ENCODE measurements around the gene NKIRAS1. TPM values are rescaled to one million over a fixed set of nuclear protein-coding genes. Genes with fewer than 3 reads are reported as not detected.

NKIRAS1 gene
- total RNA-seq: 11.1 TPM
- long read RNA-seq, transcript NKIRAS1-206 (5 exons, 2,014 nt): major isoform, 14 of 26 reads
- long read RNA-seq, partial matches to known transcripts: 0 of 26 reads
- long read RNA-seq, other reads (novel, unspliced or antisense): 11 of 26 reads

GRCh38 chr3:23916886-23917678 lies at the start of gene NKIRAS1, which contains the start of gene RPL15:
TSS of gene NKIRAS1 (minus strand) at chr3:23916990. CDS start at chr3:23910904, 6,086 bp downstream.
TSS of gene RPL15 (plus strand) at chr3:23917132. CDS start at chr3:23917860, 728 bp downstream.
- Histone ChIP-seq H3K36me3 (peaks cover 40% of the 10 kb centered on the region), H3K27ac (peak within 1 kb of the TSS; percentile 92), H3K4me1 (peaks cover 44% of the 10 kb centered on the region), H3K9me3 (no peaks in the 10 kb centered on the region), H3K4me3 (peak within 1 kb of the TSS; percentile 94), H3K27me3 (ENCODE audit: low read depth) (no peaks in the 10 kb centered on the region)
- intact Hi-C loops (cut with DNase I): no loop called here
- peak; percentile 99 for ATAC-seq
- peak; percentile 57 for TF ChIP-seq CTCF (IDR thresholded peaks at IDR 0.05)
- DNase-seq: peak; percentile 98

- Histone ChIP-seq H3K9me3 (no peaks in the 10 kb centered on the region), H3K27ac (no peak overlapping the region), H3K36me3 (peaks cover 96% of the 10 kb centered on the region), H3K4me3 (no peak overlapping the region), H3K27me3 (ENCODE audit: low read depth) (no peaks in the 10 kb centered on the region), H3K4me1 (no peaks in the 10 kb centered on the region)
- DNase-seq: no peak
- TF ChIP-seq CTCF (IDR thresholded peaks at IDR 0.05): no peak
- intact Hi-C loops (cut with DNase I): no loop called here
- no peak for ATAC-seq
Observed at GRCh38 chr3:23966328-23966727, 49.5 kb upstream of the NKIRAS1 start.

- Histone ChIP-seq H3K27me3 (ENCODE audit: low read depth) (no peaks in the 10 kb centered on the region), H3K27ac (no peak overlapping the region), H3K4me1 (no peaks in the 10 kb centered on the region), H3K36me3 (peaks cover 99% of the 10 kb centered on the region), H3K4me3 (no peak overlapping the region), H3K9me3 (no peaks in the 10 kb centered on the region)
- intact Hi-C loops (cut with DNase I): no loop called here
- DNase-seq (no peak), ATAC-seq (no peak)
- TF ChIP-seq CTCF (IDR thresholded peaks at IDR 0.05): no peak
Observed at GRCh38 chr3:23964537-23965235, 47.9 kb upstream of the NKIRAS1 start.

- intact Hi-C loops (cut with DNase I): no loop called here
- Histone ChIP-seq H3K4me3 (no peak overlapping the region), H3K27me3 (ENCODE audit: low read depth) (no peaks in the 10 kb centered on the region), H3K27ac (no peak overlapping the region), H3K9me3 (no peaks in the 10 kb centered on the region), H3K36me3 (peaks cover 79% of the 10 kb centered on the region), H3K4me1 (no peaks in the 10 kb centered on the region)
- no peak for ATAC-seq
- DNase-seq: no peak
- TF ChIP-seq CTCF (IDR thresholded peaks at IDR 0.05): no peak
Observed at GRCh38 chr3:23961913-23962312, 45.1 kb upstream of the NKIRAS1 start.

- no peak for DNase-seq
- Histone ChIP-seq H3K27me3 (ENCODE audit: low read depth) (no peaks in the 10 kb centered on the region), H3K27ac (no peak overlapping the region), H3K9me3 (no peaks in the 10 kb centered on the region), H3K4me1 (no peaks in the 10 kb centered on the region), H3K4me3 (no peak overlapping the region), H3K36me3 (peaks cover 76% of the 10 kb centered on the region)
- intact Hi-C loops (cut with DNase I): no loop called here
- TF ChIP-seq CTCF (IDR thresholded peaks at IDR 0.05): no peak
- ATAC-seq: no peak
Observed at GRCh38 chr3:23961066-23961465, 44.3 kb upstream of the NKIRAS1 start.

Measured in lower lobe of right lung (tissue), 2 donors.